NCI-H2227 treated with DMSO at 0.1 percent for 48 hours (cell line): ENCODE measurements around the gene LYZL1.
A peak's percentile ranks its signal among the peaks of the same experiment; 100 is the strongest.
"Not testable (repeated sequence)": the region's sequence is repeated elsewhere in the genome, so short reads cannot be mapped to it uniquely, and the experiment has no call there.

Source experiments
- DNase-seq: peaks from one replicate; lab custom pipeline; 2025; lab: John Stamatoyannopoulos, UW

LYZL1 gene

GRCh38 chr10:29263506-29263905 is 25.4 kb upstream of the LYZL1 start:
- DNase-seq, result no peak

GRCh38 chr10:29265210-29265768 is 23.6 kb upstream of the LYZL1 start:
- no peak for DNase-seq

- no peak for DNase-seq
These were observed 22.2 kb upstream of the LYZL1 start for GRCh38 chr10:29266641-29267040.

- no peak for DNase-seq
These were observed 20.9 kb upstream of the LYZL1 start for GRCh38 chr10:29268011-29268410.

GRCh38 chr10:29269486-29269885 is 19.4 kb upstream of the LYZL1 start:
- DNase-seq, result no peak

- DNase-seq, result no peak
These were observed 18.0 kb upstream of the LYZL1 start for GRCh38 chr10:29270883-29271282.

- DNase-seq, result no peak
These were observed 17.0 kb upstream of the LYZL1 start for GRCh38 chr10:29271877-29272276.

- no peak for DNase-seq
These were observed 15.4 kb upstream of the LYZL1 start for GRCh38 chr10:29273478-29273877.

- DNase-seq, result no peak
These were observed 12.5 kb upstream of the LYZL1 start for GRCh38 chr10:29276251-29276850.

GRCh38 chr10:29277296-29277695 is 11.6 kb upstream of the LYZL1 start:
- no peak for DNase-seq

- no peak for DNase-seq
These were observed 8.9 kb upstream of the LYZL1 start for GRCh38 chr10:29279779-29280487.

GRCh38 chr10:29280488-29280840 is 8.4 kb upstream of the LYZL1 start:
- DNase-seq, result no peak

GRCh38 chr10:29285624-29286051 is 3.2 kb upstream of the LYZL1 start:
- no peak for DNase-seq

GRCh38 chr10:29287635-29288034 is 1.2 kb upstream of the LYZL1 start:
- DNase-seq, result no peak

GRCh38 chr10:29291561-29291960 is 2.7 kb downstream of the LYZL1 start:
- DNase-seq, result not testable (repeated sequence)

- DNase-seq, result not testable (repeated sequence)
These were observed 3.5 kb downstream of the LYZL1 start for GRCh38 chr10:29292406-29292805.

- DNase-seq, result no peak
These were observed 6.9 kb downstream of the LYZL1 start for GRCh38 chr10:29295813-29296212.

- DNase-seq, result no peak
These were observed 8.8 kb downstream of the LYZL1 start for GRCh38 chr10:29297678-29298077.

- no peak for DNase-seq
These were observed 12.6 kb downstream of the LYZL1 start for GRCh38 chr10:29301359-29301910.

- DNase-seq, result no peak
These were observed 13.6 kb downstream of the LYZL1 start for GRCh38 chr10:29302499-29302898.

GRCh38 chr10:29304264-29304994 is 15.6 kb downstream of the LYZL1 start:
- DNase-seq, result peak; percentile 43

GRCh38 chr10:29304995-29305335 is 16.1 kb downstream of the LYZL1 start:
- no peak for DNase-seq

GRCh38 chr10:29306688-29307087 is 17.8 kb downstream of the LYZL1 start:
- DNase-seq, result no peak
